HG02852 (cell line): ENCODE data around the gene UPK2.
"Not testable (repeated sequence)": the region's sequence is repeated elsewhere in the genome, so short reads cannot be mapped to it uniquely, and the experiment has no call there.

Experiments
- ATAC-seq: cut with Tn5 transposase; IDR thresholded peaks from one replicate; pipeline ENCODE4 v1.9.1; 2021; ENCODE audit warnings: mild to moderate bottlenecking, moderate library complexity; ENCODE audit not compliant: unreplicated experiment

UPK2 gene

DNA sequence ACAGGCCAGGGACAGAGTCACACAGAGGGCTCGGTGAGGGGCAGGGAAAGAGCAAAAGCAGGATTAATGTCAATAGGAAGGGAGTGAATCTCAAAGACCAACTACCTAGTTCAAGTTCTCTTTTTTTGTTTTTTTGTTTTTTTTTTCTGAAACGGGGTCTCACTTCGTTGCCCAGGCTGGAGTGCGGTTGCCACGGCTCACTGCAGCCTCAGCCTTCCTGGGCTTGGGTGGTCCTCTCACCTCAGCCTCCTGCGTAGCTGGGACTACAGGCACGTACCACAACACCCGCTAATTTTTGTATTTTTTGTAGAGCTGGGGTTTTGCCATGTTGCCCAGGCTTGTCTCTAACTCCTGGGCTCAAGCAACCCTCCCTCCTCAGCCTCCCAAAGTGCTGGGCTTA is 20.7 kb upstream of the UPK2 start:
- no peak for ATAC-seq

GRCh38 chr11:118938491-118939403 is 17.4 kb upstream of the UPK2 start:
- no peak for ATAC-seq

GRCh38 chr11:118939404-118939915 is 16.6 kb upstream of the UPK2 start:
- ATAC-seq, result no peak

DNA sequence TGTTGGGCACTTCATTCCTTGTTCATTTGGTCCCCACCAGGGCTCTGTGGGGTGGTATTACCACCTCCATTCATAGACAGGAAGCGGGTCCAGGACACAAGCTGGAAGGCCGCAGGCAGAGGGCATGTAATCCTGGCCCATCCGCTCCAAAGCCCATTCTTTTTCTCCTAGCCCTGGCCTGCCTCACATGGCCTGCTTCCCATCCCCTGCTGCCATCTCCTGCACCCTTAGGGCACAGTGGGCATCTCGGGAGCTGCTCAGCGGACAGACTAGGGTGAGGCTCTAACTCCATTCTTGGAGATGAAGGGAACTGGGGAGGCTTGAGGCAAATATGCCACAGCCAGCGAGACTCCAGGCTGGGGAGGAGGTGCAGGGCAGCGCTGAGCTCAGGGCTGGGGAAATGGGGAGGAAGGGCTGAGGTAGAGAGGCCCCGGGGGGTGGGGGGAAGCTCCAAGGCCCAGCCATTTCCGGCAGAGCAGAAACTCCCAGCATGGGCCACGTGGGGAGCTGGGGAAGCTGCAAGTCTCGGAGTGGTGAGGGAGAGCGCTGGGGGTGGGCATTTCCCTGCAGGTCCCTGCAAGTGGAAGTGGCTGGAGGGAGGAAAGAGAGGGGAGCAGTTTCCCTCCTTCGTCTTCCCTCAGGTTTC is 16.0 kb upstream of the UPK2 start:
- no peak for ATAC-seq

DNA sequence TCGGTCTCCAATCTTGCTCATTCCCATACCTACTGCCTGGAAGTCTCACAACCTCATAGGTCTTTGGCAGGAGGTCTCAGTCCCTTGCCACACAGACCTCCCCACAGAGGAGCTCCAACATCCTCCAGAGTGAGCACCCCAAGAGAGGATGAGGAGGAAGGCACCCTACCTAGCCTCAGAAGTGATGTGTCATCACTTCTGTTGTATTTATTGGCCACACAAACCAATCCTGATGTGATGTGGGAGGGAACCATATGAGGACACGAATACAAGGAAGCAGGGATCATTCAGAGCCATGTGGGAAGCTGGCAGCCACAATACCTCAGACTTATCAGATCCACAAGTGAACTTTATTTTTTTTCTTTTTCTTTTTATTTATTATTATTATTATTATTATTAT is 9.0 kb upstream of the UPK2 start:
- ATAC-seq, result no peak

GRCh38 chr11:118948000-118948399 is 8.1 kb upstream of the UPK2 start:
- ATAC-seq, result no peak

GRCh38 chr11:118953265-118953664 is 2.8 kb upstream of the UPK2 start:
- no peak for ATAC-seq

GRCh38 chr11:118953976-118954375 is 2.1 kb upstream of the UPK2 start:
- ATAC-seq, result not testable (repeated sequence)

GRCh38 chr11:118956847-118957469 is 860 bp downstream of the UPK2 start:
- ATAC-seq, result no peak

DNA sequence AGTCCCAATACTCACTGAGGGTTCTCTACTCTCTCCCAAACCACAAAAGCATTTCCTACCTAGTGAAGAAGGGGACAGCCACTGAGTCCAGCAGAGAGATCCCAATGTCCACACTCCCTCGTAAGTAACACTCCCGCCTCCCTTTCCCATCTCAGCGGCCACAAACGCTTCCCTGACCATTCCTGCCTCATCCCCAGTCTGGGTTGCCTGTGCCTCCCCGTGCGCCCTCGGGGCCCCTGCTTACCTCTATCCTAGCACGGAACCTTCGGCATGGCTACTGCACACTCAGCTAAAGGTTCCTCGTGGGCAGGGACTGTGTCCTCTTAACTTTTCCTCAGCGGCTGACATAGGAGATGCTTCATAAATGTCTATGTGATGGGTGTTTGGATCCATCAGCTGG is 1.5 kb downstream of the UPK2 start:
- no peak for ATAC-seq

DNA sequence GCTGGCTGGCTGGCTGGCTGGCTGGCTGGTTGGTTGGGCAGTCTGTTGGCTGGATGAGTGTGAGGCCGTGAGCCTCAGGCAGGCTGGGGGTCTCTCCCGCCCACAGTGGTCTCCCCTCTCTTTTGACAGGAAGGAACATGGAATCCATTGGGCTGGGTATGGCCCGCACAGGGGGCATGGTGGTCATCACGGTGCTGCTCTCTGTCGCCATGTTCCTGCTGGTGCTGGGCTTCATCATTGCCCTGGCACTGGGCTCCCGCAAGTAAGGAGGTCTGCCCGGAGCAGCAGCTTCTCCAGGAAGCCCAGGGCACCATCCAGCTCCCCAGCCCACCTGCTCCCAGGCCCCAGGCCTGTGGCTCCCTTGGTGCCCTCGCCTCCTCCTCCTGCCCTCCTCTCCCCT is 1.9 kb downstream of the UPK2 start:
- ATAC-seq, result no peak

- no peak for ATAC-seq
These were observed 2.5 kb downstream of the UPK2 start for GRCh38 chr11:118958577-118958976.

DNA sequence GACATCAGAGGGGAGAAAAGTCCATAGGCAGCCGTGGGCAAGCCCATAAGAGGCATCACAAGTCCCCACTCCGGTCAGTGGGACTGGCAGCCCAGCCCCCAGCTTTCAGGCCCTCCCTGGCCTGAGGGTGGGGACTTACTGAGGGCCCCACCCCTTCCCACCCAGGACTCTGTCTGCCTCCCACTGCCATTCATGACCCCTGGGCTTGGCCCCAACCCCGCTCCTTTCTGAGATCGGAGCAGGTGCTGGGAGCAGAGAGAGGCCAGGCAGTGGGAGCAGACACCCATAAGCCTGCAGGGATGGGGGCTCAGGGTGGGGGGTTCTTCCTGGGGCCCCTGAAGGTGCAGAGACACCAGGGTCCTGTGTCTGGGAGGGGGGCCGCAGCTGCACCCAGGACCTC is 5.1 kb downstream of the UPK2 start:
- ATAC-seq, result no peak

GRCh38 chr11:118961591-118961990 is 5.5 kb downstream of the UPK2 start:
- no peak for ATAC-seq

- not testable (repeated sequence) for ATAC-seq
These were observed 13.4 kb downstream of the UPK2 start for GRCh38 chr11:118969508-118969907.

GRCh38 chr11:118971646-118972045 is 15.5 kb downstream of the UPK2 start, which contains the start of gene FOXR1:
Gene FOXR1, plus strand, starts transcription at chr11:118971761. Its CDS starts 171 bp downstream, at chr11:118971932.
- ATAC-seq, result no peak

GRCh38 chr11:118973985-118974384 is 17.9 kb downstream of the UPK2 start:
- no peak for ATAC-seq

- no peak for ATAC-seq
These were observed 19.9 kb downstream of the UPK2 start for GRCh38 chr11:118975771-118976709.

DNA sequence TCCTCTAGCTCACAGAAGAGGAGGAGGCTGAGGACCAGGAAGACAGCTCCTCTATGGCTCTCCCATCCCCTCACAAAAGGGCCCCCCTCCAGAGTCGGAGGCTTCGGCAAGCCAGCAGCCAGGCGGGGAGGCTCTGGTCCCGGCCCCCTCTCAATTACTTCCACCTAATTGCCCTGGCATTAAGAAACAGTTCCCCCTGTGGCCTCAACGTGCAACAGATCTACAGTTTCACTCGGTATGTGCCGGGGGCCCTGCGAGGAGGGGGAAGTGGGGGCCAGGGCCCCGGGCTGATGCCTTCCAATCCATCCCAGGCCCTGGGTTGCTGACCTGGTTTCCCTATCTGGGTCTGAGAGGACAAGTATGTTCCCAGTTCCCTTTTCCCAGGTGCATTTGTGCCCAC is 23.3 kb downstream of the UPK2 start:
- no peak for ATAC-seq

DNA sequence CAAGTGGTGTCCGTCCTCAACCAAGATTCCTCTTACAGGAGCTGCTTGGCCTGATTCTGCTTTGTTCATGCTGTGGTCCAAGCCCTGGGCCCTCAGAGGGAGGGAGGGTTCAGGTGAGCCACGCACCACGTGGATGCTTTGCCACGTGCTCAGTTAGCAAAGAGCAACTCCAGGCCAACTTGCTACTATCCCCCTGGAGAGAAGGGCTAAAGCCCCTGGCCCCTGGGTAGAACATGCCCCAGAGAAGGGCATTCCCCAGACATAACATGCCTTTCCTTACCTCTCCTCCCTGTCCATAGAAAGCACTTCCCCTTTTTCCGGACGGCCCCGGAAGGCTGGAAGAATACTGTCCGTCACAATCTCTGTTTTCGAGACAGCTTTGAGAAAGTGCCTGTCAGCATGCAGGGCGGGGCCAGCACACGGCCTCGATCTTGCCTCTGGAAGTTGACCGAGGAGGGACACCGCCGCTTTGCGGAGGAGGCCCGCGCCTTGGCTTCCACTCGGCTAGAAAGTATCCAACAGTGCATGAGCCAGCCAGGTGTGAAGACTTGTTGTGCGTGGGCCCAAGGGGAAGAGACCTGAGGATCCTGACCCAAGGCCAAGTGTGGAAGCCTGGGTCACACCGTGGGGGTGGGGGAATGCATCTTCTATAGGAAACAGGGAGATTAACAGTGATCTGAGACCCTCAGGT is 24.2 kb downstream of the UPK2 start:
- ATAC-seq, result no peak
